OCI-LY7 (cell line): ENCODE results near the gene TUG1. TPM values are rescaled to one million over a fixed set of nuclear protein-coding genes. Genes with fewer than 3 reads are reported as not detected.

Experiments used
- BruUV-seq: library from RNA; stranded (reverse); fragments of 400-500 nt; replicated peaks from 2 replicates; lab custom pipeline; 2021; lab: Mats Ljungman, UMichigan
- CTCF ChIA-PET: fragments of 300-600 bp; sonication (Branson Sonifier 250); formaldehyde crosslinking; loops from one replicate; lab custom pipeline; 2022; ENCODE audit warnings: antibody characterized with exemption; ENCODE audit not compliant: unreplicated experiment; lab: Charles Lee
- POLR2A ChIA-PET: fragments of 300-600 bp; sonication (Branson Sonifier 250); formaldehyde crosslinking; loops from one replicate; lab custom pipeline; 2022; ENCODE audit warnings: antibody characterized with exemption; lab: Charles Lee
- DNase-seq: peaks from one replicate; pipeline ENCODE4 v3.0.0-alpha.2; 2015; ENCODE audit warnings: low spot score
- H2AFZ ChIP-seq: fragments of 200-600 bp; sonication (generic), shearing (Covaris generic); 2 replicates; pipeline ENCODE4 v1.6.1; 2014; ENCODE audit warnings: mild to moderate bottlenecking, antibody characterized with exemption, low read length, moderate library complexity
- H3K27ac ChIP-seq: fragments of 200-600 bp; sonication (generic); 2 replicates; pipeline ENCODE4 v1.5.1; 2014; ENCODE audit warnings: mixed run types, low read depth, mild to moderate bottlenecking, moderate library complexity, low read length, inconsistent platforms; ENCODE audit not compliant: poor library complexity, severe bottlenecking
- H3K36me3 ChIP-seq: fragments of 200-600 bp; sonication (generic); 2 replicates; pipeline ENCODE4 v1.6.1; 2014; ENCODE audit warnings: mild to moderate bottlenecking, antibody characterized with exemption, low read length, moderate library complexity, mixed read lengths; ENCODE audit not compliant: insufficient read depth
- H3K4me1 ChIP-seq: fragments of 200-600 bp; sonication (generic); 2 replicates; pipeline ENCODE4 v1.5.1; 2014; ENCODE audit warnings: mild to moderate bottlenecking, low read length; ENCODE audit not compliant: insufficient read depth, poor library complexity, severe bottlenecking
- H3K4me2 ChIP-seq: fragments of 200-600 bp; sonication (generic); 2 replicates; pipeline ENCODE4 v1.6.1; 2014; ENCODE audit warnings: mild to moderate bottlenecking, low read length
- H3K4me3 ChIP-seq: fragments of 200-600 bp; sonication (generic); 2 replicates; pipeline ENCODE4 v1.5.1; 2014; ENCODE audit warnings: mild to moderate bottlenecking, low read depth, low read length; ENCODE audit not compliant: poor library complexity, severe bottlenecking
- H3K79me2 ChIP-seq: fragments of 200-600 bp; sonication (generic); 2 replicates; pipeline ENCODE4 v1.6.1; 2016; ENCODE audit warnings: low read depth, mild to moderate bottlenecking, low read length, moderate library complexity, mixed read lengths; ENCODE audit not compliant: insufficient read depth
- H3K9me2 ChIP-seq: fragments of 200-600 bp; sonication (generic); 2 replicates; pipeline ENCODE4 v1.6.1; 2016; ENCODE audit warnings: mild to moderate bottlenecking, low read length, mixed read lengths; ENCODE audit not compliant: insufficient read depth
- H3K9me3 ChIP-seq: fragments of 200-600 bp; sonication (generic); 2 replicates; pipeline ENCODE4 v1.6.1; 2014; ENCODE audit warnings: mild to moderate bottlenecking, mixed run types, low read length, mixed read lengths
- H4K20me1 ChIP-seq: fragments of 200-600 bp; sonication (generic); 2 replicates; pipeline ENCODE4 v1.6.1; 2014; ENCODE audit warnings: mild to moderate bottlenecking, antibody characterized with exemption, low read length, moderate library complexity, mixed read lengths; ENCODE audit not compliant: insufficient read depth
- EZH2phosphoT487 ChIP-seq: fragments of 200-600 bp; sonication (generic); IDR thresholded peaks from 2 replicates; pipeline ENCODE4 v1.6.1; 2018; ENCODE audit warnings: low read depth, borderline replicate concordance, mild to moderate bottlenecking, mixed run types, antibody characterized with exemption, low read length, moderate library complexity, mixed read lengths
- intact Hi-C: fragments of 100-400 bp; cut with micrococcal nuclease; formaldehyde crosslinking; loops from one replicate; pipeline ENCODE4 v1.10.0; 2022; ENCODE audit not compliant: unreplicated experiment
- total RNA-seq, 2 experiments: library from RNA; depleted of rRNA in 1 of 2; stranded (reverse); fragments of >200 nt in 1 of 2; shearing (Covaris generic) in 1 of 2; gene quantifications; 2 replicates each; pipeline ENCODE4 v1.2.3, GENCODE V29; 2014 to 2022
- TF ChIP-seq, protein P1 (sequence below): fragments of 200-600 bp; sonication (generic); conservative IDR thresholded peaks from 2 replicates; pipeline ENCODE4 v1.5.1; 2014; ENCODE audit warnings: mild to moderate bottlenecking, antibody characterized with exemption, low read length, moderate library complexity, mixed read lengths

TUG1 gene
- total RNA-seq, 2 experiments from 2014 or later: 70.3 to 109 TPM

DNA sequence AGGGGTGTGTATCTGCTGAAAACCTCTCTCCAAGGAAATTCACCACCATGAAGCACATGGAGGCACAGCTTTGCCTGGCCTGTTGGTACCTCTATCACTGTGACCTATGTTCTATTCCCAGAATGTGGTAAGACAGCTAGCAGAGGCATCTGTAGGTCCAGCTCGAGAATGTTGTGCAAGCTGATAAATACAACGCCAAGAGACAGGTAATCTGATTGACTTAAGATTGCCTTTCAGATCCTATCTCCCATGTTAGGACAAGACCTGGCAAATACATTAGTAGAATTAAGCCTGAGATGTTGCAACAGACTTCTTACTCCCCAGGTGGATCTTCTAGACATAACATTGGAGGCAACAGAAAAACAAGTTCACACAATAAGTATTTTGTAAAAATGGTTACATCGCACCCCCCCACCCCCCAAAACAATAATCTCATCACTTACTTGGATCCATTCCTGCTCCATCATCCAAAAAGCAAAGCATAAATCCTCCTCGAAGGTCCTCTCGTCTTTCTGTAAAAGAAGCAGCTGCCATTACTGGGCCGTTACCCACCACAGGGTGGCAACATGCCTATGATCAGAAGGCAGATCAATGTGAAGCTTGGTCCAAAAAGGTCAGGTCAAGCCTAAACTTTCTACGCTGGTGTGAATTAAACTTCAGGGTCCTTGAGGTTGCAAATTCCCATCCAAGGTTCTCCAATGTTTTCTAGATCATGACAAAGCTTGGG, 19.0 kb upstream of the TUG1 start:
- no peak for TF ChIP-seq EZH2phosphoT487
- TF ChIP-seq, protein P1, sequence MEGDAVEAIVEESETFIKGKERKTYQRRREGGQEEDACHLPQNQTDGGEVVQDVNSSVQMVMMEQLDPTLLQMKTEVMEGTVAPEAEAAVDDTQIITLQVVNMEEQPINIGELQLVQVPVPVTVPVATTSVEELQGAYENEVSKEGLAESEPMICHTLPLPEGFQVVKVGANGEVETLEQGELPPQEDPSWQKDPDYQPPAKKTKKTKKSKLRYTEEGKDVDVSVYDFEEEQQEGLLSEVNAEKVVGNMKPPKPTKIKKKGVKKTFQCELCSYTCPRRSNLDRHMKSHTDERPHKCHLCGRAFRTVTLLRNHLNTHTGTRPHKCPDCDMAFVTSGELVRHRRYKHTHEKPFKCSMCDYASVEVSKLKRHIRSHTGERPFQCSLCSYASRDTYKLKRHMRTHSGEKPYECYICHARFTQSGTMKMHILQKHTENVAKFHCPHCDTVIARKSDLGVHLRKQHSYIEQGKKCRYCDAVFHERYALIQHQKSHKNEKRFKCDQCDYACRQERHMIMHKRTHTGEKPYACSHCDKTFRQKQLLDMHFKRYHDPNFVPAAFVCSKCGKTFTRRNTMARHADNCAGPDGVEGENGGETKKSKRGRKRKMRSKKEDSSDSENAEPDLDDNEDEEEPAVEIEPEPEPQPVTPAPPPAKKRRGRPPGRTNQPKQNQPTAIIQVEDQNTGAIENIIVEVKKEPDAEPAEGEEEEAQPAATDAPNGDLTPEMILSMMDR: 0 out of 2 replicates have a peak, but pooled peaks have one; percentile 23
- CTCF ChIA-PET: no interaction called here
- POLR2A ChIA-PET: no interaction called here
- intact Hi-C loops: loop anchor here (2.0 to 5.0 kb wide), 2 partner anchors 133 to 197 kb away; no protein-coding TSS in a partner anchor
- no TSS peak for BruUV-seq
- no peak for DNase-seq
- H3K36me3 ChIP-seq: peaks cover 96% of the 10 kb centered on the region
- no peaks in the 10 kb centered on the region for H3K9me3 ChIP-seq
- no peak overlapping the region for H3K4me2 ChIP-seq
- H3K79me2 ChIP-seq: no peaks in the 10 kb centered on the region
- no peaks in the 10 kb centered on the region for H3K4me1 ChIP-seq
- H2AFZ ChIP-seq: no peak overlapping the region
- H3K9me2 ChIP-seq: no peaks in the 10 kb centered on the region
- no peak overlapping the region for H3K4me3 ChIP-seq
- H4K20me1 ChIP-seq: no peaks in the 10 kb centered on the region
- no peak overlapping the region for H3K27ac ChIP-seq

DNA sequence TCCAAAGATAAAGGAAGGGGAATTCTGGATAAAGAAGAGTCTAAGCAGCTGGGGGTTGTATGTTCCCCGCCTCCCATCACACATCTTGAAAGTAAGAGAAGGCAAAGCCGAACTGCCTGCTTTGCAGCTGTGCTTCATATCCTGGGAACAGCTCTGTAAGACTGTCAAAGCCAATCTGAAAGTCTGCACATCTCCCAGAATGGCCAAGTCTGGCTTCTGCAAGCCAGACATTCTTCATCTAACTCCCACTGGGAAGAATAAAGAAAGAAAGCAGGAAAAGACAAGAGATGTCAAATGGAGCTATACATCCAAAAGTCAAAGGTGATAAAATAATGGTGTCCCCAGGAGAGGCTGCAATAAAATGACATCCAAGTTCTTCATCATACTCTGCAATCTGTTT, 15.9 kb upstream of the TUG1 start:
- no peak overlapping the region for H3K4me3 ChIP-seq
- H3K4me2 ChIP-seq: no peak overlapping the region
- DNase-seq: no peak
- H2AFZ ChIP-seq: no peak overlapping the region
- CTCF ChIA-PET: no interaction called here
- no peak for TF ChIP-seq EZH2phosphoT487
- TF ChIP-seq, protein P1: no peak
- intact Hi-C loops: no loop called here
- POLR2A ChIA-PET: interaction anchor here (0.5 to 1.0 kb wide), 3 partner anchors 10 to 52 kb away, joined by 3 read pairs; no protein-coding TSS in a partner anchor
- H3K79me2 ChIP-seq: no peaks in the 10 kb centered on the region
- no peaks in the 10 kb centered on the region for H4K20me1 ChIP-seq
- BruUV-seq: no TSS peak
- no peaks in the 10 kb centered on the region for H3K9me3 ChIP-seq
- H3K27ac ChIP-seq: no peak overlapping the region
- no peaks in the 10 kb centered on the region for H3K9me2 ChIP-seq
- H3K36me3 ChIP-seq: peaks cover 91% of the 10 kb centered on the region
- no peaks in the 10 kb centered on the region for H3K4me1 ChIP-seq

DNA sequence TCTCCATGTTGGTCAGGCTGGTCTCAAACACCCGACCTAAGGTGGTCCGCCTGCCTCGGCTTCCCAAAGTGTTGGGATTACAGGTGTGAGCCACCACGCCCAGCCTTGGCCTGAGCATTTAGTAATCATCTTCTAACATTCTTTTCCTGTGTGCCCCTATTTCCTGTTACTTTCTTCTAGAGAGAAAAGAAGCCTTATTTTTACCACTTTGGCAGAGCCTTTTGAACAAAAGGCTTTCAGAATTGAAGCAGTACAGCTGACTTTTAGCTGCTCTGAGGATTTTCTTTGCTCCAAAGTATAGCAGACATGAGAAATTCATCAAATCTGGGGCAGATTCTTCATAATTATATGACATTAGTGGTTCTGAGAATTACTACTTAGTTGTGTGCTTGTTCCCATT, 13.9 kb upstream of the TUG1 start:
- CTCF ChIA-PET: no interaction called here
- H3K9me2 ChIP-seq: no peaks in the 10 kb centered on the region

More for the DNA sequence above, 13.9 kb upstream of the TUG1 start:
- no TSS peak for BruUV-seq
- Histone ChIP-seq H3K27ac (no peak overlapping the region), H3K4me2 (no peak overlapping the region), H3K79me2 (no peaks in the 10 kb centered on the region), H4K20me1 (no peaks in the 10 kb centered on the region), H3K4me1 (no peaks in the 10 kb centered on the region), H3K36me3 (peaks cover 81% of the 10 kb centered on the region), H3K4me3 (no peak overlapping the region), H3K9me3 (no peaks in the 10 kb centered on the region), H2AFZ (no peak overlapping the region)
- POLR2A ChIA-PET: no interaction called here
- no peak for DNase-seq
- no peak for TF ChIP-seq EZH2phosphoT487
- TF ChIP-seq, protein P1: no peak
- intact Hi-C loops: no loop called here
